D341Med (cell line): ENCODE data around the gene S100A7.
"Not testable (repeated sequence)": the region's sequence is repeated elsewhere in the genome, so short reads cannot be mapped to it uniquely, and the experiment has no call there.

Experiments used
- DNase-seq: peaks from one replicate; pipeline ENCODE4 v3.0.0; 2012; ENCODE audit warnings: low spot score

The S100A7 gene

DNA sequence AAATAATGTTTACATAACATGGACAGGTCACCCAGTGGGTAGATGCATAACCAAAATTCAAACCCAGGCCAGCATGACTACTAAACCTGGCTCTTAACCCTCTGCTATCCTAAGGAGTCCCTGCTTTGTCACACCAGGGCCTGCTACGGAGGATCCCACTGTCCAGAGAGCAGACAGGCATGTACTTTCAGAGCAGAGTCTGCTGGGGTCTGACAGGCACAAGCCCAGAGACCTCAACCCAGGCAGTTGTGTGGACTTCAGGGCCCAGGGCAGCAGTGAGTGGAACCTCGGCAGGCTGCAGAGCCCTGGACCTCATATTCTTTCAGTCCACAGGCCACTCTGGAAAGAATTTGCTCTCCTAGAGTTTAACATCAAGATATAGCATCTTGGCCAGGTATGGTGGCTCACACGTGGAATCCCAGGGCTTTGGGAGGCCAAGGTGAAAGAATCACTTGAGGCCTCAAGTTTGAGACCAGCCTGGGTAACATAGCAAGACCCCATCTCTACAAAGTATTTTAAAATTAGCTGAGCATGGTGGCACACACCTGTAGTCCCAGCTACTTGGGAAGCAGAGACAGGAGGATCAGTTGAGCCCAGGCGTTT, 16.1 kb upstream of the S100A7 start:
- DNase-seq = no peak

DNA sequence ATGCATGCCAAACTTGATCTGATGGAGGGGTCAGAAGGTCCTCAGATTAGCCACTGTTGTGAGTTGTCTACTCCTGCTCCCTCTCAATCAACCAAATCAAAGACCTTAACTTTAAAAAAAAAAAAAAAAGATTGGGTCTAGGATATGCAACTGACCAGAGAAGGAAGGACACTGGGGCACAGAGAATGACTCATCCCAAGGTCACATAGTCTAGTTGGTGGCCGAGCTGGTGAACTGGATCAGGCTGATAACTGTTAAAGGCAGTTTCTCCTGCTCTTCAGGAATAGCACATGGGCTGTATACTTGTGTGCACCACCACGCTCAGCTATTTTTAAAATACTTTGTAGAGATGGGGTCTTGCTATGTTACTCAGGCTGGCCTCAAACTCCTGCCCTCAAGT, 14.8 kb upstream of the S100A7 start:
- DNase-seq = no peak

DNA sequence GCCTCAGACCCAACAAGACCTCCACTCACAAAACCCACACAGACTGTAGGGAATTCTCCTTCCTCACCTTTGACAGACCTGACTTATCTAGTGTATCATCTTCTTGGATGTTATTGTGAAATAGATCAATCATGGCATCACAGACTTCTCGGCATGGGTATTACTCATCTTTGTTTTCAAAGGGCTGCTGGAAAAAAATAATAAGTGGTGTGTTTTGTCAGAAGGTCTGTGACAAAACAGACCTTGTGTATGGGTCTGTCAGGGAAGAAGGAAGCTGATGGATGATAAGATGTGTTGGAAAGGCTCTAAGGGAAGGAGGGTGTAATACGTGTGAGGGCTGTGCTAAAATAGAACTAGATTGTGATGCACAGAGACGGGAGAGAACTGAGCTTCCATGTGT, 13.9 kb upstream of the S100A7 start:
- DNase-seq = no peak

DNA sequence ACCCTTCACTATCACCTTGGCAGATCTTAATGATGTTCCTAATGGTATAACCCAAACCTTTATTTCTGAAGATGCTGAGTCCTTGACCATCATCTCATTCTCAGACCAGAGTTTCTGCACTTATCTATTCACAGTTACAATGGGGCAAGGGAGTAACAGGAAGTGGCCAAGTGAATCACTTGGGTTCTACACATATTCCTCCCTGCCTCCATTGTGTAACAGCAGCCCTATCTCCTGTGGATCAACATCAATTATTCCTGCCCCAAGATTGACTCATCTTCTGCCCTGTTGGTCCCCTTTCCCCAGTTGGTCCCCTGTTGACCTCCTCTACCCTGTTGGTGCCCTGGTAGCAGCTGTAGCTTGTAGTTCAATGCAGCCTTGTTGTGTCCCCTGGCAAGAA, 10.3 kb upstream of the S100A7 start:
- no peak for DNase-seq

DNA sequence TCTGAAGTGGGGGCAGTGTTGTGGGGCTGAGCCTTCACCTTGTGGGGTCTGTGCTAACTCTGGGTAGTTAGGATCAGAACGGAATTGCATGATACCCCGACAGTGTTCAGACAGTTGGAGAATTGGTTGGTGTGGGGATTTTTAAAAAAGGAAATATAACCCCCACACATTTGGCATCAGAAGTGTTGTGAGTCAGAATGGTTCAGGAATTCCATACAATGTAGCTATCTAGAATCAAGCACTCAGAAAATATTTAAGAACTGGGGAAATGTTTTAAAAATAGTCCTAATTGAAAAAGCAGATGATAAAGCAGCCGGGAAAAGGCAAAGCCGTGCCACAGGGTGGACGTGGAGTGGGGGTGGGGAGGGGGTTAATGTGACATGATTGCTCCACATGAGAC, 6.5 kb upstream of the S100A7 start:
- no peak for DNase-seq

DNA sequence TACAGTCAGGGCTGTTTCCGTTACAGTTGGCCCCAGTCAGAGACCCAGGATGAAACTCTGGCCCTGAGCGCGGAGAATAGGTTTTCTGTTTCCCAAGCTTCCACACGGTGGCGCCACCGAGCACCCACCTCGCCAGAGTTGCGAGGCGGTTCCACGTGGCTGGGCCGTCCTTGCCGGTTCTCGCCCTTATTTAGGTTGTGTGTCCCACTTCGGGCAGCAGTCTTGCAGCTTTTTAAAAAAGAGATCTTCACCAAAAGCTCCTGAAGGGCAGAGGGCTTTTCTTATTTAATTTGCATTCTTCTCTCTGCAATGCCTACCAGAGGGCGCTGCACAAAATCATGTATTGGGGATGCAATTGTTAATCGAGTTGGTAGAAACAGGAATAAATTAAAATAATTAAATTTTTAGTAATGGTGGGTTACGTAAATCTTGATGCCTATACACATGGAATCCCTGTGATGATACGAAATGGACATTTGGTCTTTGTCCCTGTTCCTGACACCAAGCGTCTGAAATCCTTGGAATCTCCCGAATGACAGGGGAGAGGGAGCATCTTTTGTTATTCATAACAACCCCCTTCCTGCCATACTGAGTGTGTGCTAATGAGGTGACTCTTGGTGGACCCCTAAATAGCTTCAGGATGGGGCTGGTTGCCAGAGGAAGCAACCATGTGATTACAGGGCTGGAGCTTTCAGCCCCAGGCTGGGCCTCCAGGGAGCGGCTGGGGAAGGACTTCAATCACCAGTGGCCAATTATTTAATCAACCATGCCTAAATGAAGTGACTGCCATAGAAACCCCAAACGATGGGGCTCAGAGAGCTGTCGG, 5.6 kb upstream of the S100A7 start:
- DNase-seq = peak; percentile 86

DNA sequence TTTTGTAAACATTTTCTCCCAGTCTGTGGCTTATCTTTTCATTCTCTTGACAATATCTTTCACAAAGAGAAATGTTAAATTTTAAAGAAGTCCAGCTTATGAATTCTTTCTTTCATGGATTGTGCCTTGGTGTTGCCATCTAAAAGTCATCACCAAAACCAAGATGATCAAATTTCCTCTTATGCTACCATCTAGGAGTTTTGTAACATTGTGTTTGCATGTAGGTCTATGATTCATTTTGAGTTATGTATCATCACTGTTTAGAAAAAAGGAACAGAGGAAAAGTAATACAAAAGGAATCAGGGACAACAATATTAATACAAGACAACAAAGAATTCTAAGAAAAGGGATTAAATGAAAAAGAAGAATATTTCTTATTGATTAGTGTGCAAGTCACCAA, 2.3 kb upstream of the S100A7 start:
- not testable (repeated sequence) for DNase-seq

DNA sequence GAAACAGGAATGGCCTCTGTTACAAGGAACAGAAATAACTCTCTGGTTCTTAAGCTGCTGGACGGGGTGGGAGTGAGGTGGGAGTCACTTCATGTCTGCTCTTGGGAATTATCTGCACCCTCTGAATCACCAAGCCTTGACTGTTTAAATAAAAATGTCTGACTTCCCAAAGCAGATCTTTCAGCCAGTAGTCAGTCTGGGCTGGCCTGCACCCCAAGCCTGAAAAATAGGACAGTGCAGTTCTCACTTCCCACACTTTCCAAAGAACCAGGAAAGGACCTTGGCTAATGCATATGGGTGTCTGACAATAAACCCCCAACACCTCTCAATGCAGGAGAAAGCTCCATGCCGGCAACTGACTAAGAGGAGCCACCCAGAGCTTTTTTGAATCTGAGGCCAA, 796 bp downstream of the S100A7 start:
- no peak for DNase-seq

DNA sequence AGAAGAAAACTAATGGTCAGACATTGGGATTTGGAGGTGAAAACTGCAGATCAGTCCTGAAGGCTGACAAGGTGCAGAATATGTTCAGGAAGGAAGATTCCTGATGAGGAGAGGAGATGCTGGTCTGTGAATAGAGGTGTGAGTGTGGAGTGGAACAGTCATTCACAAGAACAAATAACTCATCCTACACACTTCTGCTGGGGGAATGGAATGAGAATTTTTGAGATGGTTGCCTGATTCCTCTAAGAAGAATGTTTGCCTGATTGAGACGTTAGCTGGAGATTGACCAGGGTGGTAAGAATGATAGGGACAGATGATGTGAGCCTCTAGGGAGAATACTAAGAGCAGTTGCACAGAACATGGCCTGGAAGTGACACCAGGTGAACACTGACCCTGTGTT, 4.1 kb downstream of the S100A7 start:
- DNase-seq = no peak

DNA sequence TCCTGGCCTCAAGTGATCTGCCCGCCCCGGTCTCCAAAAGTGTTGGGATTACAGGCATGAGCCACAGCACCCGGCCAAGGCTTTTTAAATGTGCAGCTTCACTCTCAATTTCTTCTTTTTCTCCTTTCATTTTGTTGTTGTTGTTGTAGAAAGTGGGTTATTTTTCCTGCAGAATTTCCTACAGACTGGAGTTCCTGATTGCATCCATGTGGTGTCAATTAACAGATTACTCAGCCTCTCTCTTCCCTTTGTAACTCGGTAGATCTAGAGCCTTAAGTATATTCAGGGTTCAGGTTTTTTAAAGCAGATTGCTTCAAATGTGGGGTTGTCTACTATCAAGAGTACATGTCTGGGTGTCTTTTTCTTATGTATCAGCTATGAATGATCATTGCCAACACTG, 11.6 kb downstream of the S100A7 start:
- not testable (repeated sequence) for DNase-seq

DNA sequence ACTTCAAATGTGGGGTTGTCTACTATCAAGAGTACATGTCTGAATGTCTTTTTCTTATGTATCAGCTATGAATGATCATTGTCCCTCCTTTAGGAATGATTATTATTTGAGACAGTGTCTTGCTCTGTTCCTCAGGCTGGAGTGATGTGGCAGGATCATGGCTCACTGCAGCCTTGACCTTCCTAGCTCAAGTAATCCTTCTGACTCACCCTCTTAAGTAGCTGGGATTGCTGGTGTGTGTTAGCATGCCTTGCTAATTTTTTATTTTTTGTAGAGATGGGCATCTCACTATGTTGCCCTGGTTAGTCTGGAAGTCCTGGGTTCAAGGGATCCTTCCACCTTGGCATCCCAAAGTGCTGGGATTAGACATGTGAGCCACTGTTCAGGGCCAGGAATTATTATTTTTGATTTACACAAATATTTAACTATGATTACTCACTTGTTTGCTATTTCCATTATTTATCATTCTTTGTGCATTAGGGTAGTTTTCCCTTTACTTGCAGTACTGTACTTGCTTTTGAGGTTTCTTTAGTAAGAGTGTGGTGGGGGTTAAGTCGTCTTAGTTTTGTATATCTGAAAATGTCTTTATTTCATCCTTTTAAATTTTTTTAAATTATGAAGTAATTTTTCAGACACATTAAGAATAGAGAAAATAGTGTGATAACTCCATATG, 12.8 kb downstream of the S100A7 start:
- DNase-seq = no peak

DNA sequence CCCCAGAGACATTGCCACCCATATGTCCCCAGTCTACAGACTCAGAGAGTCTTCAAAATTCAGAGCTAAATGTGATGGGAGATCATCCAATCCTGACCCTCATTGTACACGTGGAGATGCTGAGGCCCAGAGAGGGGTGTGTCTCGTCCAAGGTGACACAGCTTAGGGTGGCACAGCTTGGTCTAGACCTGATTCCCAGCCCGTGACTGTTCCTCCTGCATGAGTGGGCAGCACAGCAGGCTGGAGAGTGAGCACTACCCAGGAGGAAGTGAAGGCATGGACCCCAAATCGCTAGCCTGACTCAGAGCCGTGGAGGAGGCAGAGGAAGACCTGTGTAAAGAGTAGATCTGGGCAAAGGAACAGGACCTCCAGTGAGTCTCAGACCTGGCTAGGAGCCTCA, 16.4 kb downstream of the S100A7 start:
- DNase-seq = no peak

DNA sequence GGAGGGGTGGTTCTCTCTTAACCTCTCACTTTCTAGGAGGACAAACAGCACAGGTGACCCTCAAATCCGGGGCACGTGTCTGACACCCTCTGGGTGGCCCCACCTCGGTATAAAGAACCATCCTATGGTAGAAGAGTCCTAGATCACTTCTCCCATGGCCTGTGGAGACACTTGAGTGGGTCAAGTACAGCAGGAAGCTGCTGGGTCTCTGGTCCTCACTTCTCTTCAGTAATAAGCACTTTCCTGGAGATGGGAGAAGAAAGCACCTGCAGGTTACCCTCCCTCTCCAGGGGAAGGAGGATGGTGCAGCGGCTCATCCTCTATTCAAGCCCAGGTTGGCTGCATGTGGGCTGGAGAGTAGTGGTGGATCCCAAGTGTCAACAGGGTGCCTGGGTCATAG, 17.0 kb downstream of the S100A7 start:
- DNase-seq = no peak

DNA sequence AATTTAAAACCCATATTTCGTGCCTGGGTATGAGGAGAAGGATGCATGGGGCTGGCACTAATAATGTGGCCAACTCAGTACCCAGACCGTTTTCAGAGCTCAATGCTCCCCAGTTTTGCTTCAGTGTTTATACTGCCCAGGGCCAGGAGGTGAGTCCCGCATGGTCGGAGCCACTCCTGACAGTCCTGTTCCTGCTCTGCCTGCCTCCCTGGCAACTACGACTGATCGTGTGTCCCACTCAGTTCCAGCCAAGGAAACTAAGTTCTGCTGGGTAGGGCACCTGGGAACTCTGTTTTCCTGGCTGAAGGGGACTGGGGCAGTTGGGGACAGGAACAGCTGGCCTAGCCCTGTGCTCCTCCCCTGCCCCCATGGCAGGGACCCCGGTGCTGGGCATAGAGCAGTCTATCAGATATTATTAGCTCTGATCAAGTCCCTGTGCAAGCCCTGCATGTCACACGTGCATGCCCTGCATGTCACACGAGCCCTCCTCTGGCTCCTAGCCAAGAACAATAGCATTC, 19.2 kb downstream of the S100A7 start:
- no peak for DNase-seq

DNA sequence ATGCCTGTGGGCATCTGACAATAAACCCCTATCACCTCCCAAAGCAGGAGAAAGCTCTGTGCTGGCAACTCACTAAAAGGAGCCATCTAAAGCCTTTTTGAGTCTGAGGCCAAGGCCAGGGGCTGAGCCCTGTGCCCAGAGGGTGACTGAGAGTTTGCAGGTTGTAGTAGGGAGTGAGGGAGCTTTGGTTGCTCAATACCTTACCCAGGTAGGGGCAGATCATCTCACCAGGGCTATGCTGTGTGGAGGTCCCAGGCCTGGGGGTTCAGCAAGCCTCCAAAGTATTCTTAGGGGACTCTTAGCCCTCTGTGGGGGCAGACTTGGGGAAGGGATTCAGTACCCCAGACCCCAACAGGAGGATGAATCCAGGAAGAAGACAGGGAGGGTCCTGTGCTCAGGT, 21.2 kb downstream of the S100A7 start:
- no peak for DNase-seq

DNA sequence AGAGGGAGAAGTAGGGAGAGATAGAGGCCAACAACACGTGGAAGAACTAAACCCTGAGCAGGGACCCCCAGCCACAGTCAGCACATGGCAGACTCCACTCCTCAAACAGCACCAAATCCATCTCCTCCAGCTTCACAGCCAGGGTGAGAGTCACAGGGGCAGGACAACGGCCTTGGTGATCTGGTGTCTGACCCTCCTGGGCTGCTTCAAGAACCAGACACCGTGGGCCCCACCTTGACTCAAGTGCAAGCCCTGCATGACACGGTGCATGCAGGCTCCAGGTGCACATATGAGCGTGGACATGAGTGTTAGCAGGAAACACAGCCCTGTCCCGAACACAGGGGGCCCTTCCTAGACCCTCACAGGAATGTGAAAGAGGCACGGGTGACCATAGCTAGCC, 21.9 kb downstream of the S100A7 start:
- no peak for DNase-seq

DNA sequence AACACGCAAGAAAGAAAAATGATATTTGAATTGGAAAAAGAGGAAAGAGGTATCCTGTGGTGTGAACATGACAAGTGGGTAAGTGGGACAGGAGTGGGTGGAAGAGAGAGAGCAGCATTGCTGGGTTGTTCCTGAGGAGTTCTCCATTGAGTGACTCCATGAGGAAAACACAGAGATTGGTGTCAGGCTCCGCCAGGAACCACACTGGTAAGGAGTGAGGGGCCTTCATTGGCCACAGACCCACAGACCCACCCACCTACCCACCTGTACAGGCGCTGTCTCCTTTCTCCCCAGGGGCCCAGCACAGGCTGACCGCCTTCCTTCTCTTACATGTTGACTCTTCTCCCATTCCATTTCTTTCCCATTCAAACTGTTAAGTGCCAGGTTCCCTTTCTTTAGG, 23.2 kb downstream of the S100A7 start:
- DNase-seq = no peak

DNA sequence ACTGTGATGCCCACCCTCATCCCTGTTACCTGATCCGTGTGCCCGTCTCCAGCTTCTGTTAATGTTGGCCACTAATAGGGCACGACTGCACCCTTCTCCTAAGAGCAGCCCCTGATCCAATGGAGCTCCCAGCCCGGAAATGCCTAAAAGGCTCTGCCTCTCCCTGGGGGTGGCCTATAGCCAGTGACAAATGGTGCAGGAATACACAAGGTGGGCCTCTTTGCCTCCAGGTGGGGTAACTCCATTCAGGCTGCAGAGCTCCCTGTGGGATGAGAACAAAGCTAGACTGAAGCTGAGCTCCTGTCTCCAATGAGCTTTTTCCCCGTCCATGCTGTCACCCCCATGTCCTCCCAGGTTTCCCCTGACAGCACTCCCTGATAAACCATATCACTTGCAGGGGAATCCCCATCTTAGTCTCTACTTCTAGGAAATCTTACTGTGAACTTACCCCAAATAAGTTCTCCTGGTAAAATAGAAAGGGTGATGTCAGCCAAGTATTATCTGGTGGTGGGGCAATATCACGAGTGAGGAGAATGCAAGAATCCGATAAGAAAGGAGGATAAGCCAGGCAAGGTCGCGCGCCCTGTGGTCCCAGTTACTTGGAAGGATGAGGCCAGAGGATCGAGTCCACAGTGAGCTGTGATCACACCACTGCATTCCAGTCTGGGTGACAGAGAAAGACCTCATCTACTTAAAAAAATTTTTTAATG, 25.6 kb downstream of the S100A7 start:
- DNase-seq = no peak

DNA sequence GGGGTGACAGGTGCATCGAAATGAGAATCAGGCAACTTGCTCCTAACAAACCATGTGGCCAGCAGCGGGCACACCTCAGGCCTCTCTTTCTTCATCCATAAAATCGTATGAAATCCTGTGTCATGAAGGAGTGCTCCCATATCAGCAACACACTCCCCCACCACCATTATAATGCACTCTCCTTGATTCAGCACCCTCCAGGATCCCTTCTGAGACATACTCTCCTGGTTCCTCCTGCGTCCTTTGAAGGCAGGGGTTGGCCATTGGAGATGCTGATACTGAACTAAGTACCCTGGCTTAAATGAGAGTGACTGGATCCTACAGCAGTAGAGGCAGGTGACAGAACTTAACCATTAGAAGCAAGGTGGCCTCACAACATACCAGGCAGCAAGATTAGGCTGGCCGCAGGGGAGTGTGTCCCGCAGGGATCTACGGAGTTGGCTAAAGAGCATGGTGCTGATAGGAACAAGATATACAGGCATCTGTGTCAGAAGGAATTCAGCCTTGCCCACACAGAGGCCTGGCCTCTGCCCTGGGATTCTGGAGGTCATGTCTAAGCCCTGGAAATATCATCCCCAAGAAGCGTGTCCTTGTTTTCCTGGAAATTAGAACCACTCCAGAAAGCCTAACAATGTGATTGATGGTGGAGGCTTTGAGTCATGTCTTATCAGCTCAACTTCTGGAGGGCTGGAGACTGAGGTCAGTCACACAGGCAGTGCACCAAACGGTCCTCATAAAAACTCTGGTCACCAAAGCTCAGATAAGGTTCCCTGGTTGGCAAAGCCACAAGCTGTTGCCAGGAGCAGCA, 27.4 kb downstream of the S100A7 start:
- DNase-seq = no peak

DNA sequence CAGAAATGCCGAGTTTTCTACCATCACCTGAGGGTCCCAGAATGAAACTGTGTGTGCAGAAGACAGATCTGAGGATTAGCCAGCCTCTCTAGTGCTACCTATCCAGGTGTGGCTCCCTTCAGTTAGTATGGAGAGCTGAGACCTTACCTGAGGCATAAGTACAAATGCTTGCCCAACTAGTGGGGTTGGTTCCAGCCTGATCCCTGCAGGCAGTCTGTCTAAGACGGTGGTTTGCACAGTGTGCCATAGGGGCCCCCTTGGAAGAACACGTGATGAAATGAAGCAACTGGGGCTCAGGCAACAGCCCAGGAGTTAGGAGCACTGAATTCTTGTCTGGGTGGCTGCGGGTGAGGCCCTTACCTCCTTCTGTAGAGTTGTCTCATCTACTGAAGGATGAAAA, 28.5 kb downstream of the S100A7 start:
- DNase-seq = no peak

DNA sequence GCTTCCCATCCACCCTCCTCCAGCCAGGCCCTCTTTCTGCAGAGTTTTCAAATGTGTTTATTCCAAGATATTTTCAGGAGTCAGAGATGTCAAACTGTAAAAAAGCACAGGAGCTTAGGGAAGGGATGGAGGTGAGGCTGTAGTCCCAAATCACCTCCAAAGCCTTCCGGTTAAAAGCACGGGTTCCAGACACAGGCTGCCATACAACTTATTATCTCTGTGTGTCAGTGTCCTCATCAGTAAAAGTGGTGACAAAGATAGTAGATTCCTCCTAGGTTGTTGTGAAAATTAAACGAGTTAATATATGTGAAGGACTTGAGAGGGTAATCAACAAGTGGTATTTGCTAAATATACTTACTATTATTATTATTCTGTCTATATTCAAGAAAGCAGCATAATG, 29.0 kb downstream of the S100A7 start:
- no peak for DNase-seq

DNA sequence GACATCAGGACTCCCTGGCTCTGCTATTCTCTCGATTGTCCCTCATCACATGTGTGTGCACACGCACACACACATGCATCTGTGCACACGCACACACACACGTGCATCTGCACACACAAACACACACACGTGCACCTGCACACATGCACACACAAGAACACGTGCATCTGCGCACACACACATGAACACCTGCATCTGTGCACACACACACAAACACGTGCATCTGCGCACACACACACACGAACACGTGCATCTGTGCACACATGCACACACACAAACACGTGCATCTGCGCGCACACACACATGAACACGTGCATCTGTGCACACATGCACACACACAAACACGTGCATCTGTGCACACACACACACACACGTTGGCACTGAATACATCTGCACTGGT, 29.4 kb downstream of the S100A7 start:
- no peak for DNase-seq
